NCI-H524 (cell line): ENCODE data around the gene CHMP1B.
A peak's percentile ranks its signal among the peaks of the same experiment; 100 is the strongest.
"Not testable (repeated sequence)": the region's sequence is repeated elsewhere in the genome, so short reads cannot be mapped to it uniquely, and the experiment has no call there.

Experiments used
- DNase-seq, 2 experiments: peaks; one replicate each; lab custom pipeline; 2025; lab: John Stamatoyannopoulos, UW

CHMP1B gene

DNA sequence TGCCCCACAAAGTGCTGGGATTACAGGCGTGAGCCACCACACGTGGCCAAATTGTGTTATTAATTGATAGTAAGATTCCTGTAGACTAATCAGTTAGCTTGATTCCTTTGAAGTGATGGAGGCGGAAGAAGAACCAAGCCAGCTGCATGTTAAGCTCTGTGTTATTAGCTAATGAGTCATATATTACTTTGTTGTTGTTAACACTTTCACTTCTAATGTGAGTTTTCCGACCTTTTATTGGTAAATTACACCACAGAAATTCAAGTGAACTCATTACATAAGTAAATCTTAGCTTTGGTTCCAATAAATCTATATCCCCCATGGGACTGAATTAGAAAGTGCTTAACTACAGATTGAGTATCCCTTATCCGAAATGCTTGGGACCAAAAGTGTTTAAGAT is 20.3 kb downstream of the CHMP1B start:
- no peak for DNase-seq

DNA sequence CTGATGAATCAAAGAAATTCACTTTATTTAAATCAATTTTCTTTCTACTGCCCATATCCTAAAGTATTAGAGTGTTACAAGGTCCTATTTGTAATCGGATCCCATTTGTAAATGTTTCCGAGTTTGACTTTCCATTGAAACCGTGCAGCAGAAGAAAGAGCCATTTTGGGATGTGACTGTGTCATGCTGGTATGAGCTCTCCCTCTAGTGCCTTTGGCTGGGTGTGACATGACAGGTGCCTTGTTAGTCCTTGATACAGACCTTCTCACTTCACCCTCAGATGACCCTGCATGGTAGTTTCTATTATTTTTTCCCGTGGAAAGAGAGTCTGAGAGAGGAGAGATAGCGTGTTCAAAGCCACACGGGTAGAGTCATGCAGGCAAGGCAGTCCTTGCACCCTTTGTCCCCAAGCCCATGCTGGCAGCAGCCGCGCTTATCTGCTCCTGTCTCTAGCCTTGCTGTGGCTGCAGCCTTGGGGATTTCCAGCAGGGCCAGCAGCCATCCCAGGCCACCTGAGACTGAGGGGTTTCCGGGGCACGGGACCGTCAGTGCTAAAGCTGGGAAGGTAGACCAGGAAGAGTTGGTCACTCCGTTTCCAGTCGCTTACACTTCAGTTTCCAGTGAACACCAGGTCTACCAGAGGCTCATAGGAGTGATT is 21.4 kb downstream of the CHMP1B start:
- DNase-seq: peak in 1 of 2 experiments; percentile 10

DNA sequence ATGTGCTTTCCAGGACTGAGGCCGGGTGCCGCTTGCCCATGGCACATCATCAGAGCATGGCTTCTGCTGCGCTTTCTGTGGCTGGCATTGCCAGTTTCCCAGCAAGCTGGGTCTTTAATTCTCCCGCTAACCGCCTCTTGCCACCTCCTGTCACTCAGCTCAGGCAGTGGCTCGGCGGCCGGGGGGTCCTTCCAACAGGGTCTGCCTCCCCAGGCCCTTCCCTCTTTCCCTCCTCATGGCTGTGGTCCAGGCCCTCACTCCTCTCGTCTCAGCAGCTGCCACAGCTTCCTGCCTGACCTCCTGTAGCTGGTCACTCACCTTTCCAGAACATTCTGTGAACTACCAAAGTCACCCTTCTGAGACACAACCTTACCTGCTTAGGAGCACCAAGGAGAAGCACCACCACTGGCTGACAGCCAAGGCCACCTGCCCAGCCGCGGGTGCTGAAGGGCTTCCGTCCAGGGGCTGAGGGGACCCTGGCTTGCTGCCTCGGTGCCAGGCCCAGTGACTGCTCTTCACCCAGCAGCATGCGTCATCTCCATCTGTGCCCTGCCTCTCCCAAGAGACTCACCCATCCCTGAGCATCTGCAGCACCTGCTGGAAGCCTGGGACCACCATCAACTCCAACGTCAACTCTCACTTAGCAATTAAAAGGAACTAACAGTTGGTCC is 22.6 kb downstream of the CHMP1B start:
- DNase-seq: peak in 1 of 2 experiments; percentile 26

DNA sequence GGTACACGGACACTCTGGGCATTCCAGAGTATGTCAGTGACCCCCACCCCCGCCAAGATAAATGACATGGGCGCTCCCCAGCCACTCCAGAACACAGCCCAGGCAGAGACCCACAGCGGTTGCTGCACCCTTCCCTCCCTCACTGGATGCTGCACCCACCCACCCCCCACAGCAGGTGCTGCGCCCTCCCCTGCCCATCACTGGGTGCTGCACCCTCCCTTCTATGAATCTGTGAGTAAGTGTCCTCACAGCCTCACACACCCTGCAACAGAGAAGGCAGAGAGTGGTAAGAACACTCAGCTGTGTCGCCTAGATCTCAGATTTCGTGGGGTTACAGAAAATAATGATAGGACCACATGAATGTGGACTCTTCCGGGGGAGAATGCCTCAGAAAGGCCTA is 23.5 kb downstream of the CHMP1B start:
- DNase-seq: no peak

DNA sequence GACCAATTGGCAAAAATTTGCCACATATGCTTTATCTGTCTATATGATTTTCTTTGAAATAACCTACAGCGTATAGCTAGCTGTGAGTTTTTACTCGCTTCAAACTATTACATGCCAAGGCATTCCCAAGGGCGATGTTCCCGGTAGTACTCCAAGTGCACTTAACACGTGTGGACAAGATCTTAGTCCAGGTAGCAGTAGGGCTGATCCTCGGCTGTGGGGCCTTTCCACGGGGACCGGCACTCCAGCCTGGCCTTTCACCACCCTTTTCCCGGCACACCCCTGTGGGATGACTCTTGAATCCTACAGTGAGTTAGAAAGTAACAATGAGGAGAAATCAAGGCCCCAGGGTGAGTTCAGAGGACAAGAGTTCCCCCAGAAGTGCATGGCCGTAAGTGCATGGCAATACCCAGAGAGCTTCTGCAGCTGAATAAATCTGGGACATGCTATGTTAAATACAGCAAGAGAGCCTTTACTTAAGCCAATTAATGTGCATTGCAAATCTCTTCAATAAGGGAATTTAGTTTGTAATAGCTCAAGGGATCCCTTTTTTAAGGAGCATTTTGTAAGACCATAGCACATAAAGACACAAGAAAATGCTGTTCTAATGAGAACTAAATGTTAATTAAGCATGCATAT is 26.4 kb downstream of the CHMP1B start:
- no peak for DNase-seq

DNA sequence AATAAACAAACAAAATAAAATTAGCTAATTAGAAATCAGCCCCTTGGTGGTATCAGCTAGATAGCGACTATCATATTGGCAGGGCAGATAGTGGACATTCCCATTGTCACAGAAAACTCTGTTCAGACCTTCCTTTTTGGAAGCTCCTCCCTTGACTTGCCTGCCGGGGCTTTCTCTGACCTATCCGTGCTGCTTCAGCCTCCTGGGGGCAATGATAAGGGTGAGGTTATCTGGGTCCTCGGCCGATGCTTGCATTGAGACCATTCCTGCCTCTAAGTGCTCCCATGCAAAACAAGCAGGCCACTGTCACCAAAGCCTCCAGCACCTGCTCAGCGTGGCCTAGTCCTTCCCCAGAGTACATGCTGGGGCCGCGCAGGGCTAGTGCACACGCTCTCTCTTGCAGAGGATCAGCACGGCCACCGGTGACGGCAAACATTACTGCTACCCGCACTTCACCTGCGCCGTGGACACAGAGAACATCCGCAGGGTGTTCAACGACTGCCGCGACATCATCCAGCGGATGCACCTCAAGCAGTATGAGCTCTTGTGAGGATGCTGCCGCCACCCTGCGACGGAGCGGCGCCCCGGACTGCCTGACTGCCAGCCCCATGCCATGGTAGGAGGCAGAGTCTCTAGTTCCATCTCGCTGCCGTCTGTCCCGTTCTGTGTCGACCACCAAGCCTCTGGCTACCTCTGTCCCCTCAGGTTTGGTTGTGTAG is 29.5 kb downstream of the CHMP1B start:
- DNase-seq: no peak

DNA sequence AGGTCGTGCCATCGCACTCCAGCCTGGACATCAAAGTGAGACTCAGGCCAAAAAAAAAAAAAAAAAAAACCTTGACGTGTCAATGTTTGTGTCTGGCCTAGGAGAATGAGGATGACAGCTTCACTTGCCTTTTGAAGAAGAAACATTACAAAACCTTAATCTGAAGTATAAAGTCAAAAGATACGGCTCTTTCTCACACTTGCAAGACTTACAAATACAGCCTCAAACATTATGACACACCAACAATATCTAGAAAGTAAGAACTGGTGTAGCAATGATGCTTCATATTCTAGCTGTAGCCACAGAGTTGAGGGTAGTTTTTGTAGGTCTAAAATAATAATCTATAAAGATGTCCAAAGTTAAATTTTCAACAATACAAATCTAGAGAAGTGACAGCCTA is 31.4 kb downstream of the CHMP1B start:
- no peak for DNase-seq

DNA sequence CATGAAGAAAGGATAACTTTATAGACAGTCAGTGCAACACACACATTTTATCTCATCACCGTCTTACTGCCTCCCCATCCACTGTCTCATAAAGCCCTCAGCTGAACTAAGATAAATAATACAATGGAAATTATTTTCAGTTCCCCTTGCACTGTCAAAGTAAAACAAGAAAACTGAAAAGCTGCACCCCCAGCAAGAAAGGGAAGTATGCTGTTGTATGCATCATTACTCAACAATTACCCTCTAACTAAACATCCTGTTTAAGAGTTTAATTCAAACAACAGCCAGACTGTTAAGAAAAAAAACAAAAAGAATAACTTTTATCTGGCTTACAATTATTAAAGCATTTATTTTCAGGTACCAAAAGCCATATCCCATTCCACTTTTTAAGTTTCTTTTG is 31.9 kb downstream of the CHMP1B start:
- no peak for DNase-seq

DNA sequence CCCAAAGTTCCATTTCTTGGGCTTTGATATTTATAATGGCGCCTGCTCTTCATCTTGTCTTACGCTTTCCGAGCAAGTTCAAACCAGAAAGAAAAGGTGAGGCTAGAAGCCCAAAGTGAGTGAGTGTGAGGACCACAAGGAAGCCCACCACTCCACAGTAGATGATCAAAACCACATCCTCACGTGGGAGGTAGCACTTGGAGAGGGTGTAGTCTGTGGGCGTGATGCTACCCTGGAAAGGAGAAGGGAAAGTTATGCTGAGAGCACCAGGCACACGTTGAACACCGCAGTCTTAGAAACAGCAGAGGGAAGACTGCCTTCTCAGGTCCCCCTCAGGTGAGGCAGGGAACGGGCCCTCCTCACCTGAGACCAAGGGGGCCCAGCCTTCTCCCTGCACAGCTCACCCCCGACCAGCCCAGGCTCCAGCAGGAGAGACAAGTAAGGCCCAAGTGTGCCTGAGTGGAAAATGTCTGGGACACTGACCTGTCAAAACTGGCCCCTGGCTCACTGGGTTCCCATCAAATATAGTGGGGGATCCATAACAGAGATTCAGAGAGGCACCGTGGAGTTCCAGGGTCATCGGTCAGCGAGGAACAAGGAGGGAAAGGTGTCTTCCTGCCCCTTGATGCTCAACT is 33.3 kb downstream of the CHMP1B start:
- no peak for DNase-seq

DNA sequence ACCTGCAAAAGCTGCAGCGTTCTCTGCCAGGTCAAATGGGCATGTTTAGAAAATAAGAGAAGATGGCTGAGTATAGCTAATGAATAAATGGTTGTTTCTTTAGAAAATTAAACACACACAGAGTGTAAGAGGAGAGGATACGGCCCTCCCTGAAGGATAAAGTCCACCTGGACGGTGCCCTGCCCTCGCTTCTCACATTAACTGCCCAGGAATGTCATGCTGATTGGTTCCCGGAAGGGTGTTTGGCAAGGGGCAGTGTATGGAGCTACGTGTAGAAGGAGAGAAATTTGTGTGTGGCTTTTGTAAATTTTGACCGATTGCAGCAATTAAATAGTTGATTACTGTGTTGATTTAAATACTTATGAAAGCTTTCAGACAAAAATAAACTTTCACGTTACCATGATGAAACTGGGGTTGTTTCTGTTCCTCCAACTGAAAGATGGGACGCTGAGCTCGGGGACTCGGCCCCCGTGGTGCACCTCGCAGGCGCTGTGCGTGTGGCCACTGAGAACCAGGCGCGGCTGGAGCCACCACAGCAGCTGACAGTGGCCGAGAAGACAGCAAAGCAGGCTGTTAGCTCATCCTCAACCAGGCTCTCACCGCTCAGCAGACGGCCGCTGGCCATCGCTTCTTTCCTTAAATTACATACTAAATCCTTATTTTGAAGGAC is 34.2 kb downstream of the CHMP1B start:
- DNase-seq: no peak

DNA sequence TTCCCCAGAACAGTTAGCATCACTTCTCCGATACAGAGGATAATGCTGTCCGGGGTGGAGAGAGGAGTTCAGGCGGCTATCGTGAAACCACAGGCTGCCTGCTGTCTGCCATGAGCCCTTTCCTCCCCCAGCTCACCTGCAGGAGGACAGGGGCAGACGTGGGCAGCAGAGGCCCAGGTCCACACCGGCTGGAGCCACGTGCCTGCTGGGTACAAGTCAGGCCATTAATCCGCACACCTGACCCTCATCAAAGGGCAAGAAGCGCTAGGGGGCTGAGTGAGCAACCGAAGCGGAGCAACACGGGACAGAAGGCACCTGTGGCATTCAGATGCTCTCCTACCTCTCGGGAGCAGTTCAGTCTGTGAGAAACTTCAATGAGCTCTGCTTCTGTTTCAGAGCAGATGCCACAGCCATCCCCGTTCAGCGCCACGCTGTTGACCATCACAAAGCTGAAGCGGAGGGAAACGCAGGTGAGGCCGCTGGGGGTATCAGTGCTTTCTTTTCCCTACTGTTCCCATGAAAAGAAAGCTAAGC is 35.4 kb downstream of the CHMP1B start:
- no peak for DNase-seq

DNA sequence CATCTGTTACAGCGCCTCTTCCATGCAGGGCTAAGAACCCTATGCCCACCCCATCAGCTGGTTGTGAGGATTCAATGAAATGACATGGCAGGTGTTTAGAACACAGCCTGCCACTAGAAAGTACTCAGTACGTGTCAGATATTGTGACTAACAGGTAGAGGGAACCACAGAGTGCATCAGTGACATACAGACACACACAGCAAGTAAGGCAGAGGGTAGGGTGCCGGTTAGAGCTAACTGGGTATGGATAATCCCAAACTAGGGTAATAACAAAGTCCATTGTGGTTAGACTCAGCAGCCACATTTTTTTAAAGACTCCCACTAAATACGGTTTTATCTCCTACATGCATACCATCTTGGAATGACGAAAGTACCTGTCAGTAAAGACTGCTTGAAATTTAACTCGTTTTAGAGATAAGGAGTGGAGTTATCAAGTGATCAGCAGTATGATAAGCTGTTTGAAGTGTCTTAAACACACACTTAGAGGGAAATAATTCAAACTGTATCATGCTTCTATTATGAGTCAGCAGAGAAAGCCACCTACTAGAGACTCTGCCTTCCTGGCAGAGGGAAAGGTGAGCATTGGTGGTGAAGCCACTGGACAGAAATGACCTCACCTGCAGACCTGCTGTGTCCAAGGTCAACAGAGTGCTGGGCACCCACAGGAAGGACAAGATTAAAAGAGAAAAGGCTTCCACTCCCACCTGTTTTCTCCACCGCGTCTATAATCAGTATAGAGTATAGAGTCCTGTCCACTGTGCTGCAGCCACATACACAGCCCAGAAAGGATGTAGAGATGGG is 36.3 kb downstream of the CHMP1B start:
- DNase-seq: no peak

DNA sequence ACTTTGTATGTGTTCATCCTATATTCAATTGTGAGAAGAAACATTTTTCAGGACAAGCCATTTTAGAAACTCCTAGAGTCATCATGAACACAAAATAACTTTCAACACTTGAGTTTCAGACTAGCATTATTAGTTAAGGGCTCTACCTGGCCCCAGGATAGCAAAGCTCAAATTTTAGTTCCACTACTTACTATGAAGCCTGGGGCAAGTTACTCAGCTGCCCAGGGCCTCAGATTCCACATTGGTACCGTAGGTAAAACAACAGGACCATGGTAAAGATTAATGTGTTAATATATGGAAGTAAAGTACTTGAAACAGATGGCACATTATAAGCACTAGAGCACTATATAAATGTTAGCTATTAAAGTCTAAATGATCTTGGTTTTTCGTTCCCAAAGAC is 37.5 kb downstream of the CHMP1B start:
- DNase-seq: no peak

DNA sequence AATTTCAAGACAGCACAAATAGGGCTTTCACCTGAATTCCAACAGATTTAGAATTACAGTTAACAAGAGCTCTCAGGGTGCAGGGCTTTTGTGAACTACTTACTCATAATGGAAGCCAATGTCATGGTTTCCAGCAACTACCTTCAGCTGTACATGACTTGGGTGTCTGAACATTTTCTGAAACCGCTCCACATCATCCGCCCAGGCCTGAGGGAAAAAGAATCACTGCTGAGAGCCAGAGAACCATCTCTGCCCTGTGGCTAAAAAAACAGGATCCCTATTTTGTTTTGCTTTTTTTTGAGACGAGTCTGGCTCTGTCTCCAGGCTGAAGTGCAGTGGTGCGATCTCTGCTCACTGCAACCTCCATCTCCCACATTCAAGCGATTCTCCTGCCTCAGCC is 38.1 kb downstream of the CHMP1B start:
- DNase-seq: no peak

DNA sequence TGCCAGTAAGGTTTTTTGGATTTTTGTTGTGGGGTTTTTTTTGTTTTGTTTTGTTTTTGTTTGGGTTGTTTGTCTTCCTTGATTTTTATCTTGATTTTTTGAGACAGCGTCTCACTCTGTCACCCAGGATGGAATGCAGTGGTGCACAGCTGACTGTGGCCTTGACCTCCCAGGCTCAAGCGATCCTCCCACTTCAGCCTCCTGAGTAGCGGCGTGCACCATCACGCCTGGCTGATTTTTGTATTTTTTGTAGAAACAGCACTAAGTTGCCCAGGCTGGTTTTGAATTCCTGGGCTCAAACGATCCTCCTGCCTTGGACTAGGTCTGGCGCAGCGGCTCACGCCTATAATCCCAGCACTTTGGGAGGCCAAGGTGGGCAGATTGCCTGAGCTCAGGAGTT is 40.5 kb downstream of the CHMP1B start:
- DNase-seq: no peak

DNA sequence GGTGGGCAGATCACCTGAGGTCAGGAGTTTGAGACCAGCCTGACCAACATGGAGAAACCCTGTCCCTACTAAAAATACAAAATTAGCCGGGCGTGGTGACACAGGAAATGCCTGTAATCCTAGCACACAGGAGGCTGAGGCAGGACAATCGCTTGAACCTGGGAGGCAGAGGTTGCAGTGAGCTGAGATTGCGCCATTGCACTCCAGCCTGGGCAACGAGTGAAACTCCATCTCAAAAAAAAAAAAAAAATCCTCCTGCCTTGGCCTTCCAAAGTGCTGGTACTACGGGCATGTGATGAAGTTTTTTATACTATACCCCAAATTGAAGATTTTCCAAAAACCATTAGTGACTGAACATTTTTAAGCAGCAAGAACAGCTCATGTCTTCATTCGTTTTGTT is 41.2 kb downstream of the CHMP1B start:
- DNase-seq: not testable (repeated sequence)

DNA sequence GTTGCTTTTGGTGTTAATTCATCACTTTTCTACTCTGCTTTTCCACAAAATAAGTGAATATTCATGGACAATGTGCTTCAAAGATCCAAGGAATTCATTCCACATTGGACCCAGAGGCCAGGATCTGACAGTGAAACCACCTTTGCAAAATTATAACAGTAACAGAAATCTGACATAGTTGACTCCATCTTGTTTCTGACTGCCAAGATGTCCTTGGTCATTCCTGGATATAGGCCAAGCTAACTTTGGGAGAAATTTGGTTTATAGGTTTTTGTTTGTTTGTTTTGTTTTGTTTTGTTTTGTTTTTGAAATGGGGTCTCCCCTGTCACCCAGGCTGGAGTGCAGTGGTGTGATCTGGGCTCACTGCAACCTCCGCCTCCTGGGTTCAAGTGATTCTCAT is 46.6 kb downstream of the CHMP1B start:
- DNase-seq: no peak

DNA sequence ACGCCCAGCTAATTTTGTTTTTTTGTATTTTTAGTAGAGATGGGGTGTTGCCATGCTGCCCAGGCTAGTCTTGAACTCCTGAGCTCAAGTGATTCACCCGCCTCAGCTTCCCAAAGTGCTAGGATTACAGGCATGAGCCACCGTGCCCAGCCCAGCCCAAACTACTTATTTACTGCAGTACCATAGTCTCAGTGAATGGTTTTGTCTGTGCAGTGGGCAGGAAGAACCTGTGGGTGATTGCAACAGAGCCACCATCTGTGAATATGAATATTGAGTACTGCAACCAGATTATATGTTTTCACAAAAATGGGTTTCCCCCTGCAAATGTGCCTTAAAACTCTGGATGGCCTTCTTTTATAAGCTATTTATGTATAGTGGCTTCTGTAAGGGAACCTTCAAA is 47.9 kb downstream of the CHMP1B start:
- no peak for DNase-seq

DNA sequence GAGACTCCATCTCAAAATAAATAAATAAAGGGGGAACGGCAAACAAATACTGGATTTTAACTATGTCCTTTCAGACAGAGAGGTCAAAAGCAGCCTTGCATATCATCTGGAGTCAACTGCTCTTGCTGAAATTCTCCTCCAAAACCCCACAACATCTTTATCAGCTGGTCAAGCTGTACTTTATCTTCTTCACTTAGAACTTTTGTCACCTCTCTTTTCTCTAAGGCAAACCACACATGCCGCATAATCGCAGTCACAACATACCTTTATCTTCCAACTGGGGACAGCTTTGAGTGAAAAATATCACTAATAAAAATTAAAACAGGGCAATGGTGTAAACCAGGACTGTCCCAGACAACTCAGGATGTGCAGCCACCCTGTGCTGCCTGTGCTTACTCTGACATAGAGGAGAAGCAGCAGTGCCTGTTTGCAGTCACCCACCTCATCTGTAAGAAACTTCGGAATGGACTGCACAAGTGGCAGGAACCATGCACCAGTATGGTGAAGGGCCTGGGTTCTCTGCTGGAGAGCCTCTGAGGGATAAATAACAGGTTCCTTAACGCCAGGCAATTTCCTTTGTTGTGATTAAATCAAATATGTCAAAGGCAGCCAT is 50.7 kb downstream of the CHMP1B start:
- DNase-seq: no peak
